ENCODE results near the gene BCKDHB. TPM values are rescaled to one million over a fixed set of nuclear protein-coding genes. Genes with fewer than 3 reads are reported as not detected.

Gene BCKDHB
- total RNA-seq, 1 experiment from 2014 or later = 16.4 TPM

- in situ Hi-C loops (cut with HindIII; ENCODE audit: low pct_unique_long_range_greater_than_20kb, low sequenced_read_pairs) = no loop called here
- H3K36me3 ChIP-seq (ENCODE audit: control insufficient read depth, insufficient read depth, low read length) = no peaks in the 10 kb centered on the region
Observed at GRCh38 chr6:80364149-80364548, 257.7 kb downstream of the BCKDHB start.

DNA sequence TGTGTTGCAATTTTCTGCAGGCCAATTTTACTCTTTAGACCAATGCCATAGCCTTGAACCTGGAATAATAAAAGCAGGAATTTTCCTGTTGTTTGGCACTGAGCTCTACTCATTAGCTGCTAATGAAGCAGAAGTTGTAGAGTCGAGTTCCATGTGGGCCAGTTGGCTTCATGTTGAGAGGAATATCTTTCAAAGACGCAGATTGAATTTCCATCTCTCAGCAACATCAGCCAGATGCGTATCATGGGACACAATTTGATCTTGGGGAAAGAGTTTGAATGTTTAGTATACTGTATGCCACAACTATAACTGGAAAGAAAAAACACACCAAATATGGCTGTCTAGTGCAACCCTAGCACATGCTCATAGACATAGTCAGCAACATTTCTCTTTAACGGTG lies 259.6 kb downstream of the BCKDHB start:
- no peaks in the 10 kb centered on the region for H3K4me1 ChIP-seq (ENCODE audit: control insufficient read depth, insufficient read depth, low read length)

More at GRCh38 chr6:80364149-80364548, 257.7 kb downstream of the BCKDHB start:
- Histone ChIP-seq H3K27ac (ENCODE audit: low read length) (no peak overlapping the region), H3K4me3 (ENCODE audit: low read depth in 2 of 2, low read length in 2 of 2) (no peak overlapping the region), H3K9me3 (ENCODE audit: control insufficient read depth, insufficient read depth, low read depth, low read length) (no peaks in the 10 kb centered on the region), H3K27me3 (ENCODE audit: control insufficient read depth, insufficient read depth, low read length) (no peaks in the 10 kb centered on the region), H3K4me1 (ENCODE audit: control insufficient read depth, insufficient read depth, low read length) (no peaks in the 10 kb centered on the region)
- TF ChIP-seq CTCF (IDR thresholded peaks at IDR 0.05) = no peak
- TF ChIP-seq TCF7L2 (IDR thresholded peaks at IDR 0.05; ENCODE audit: low read depth, low read length) = no peak
- TF ChIP-seq, protein P1, sequence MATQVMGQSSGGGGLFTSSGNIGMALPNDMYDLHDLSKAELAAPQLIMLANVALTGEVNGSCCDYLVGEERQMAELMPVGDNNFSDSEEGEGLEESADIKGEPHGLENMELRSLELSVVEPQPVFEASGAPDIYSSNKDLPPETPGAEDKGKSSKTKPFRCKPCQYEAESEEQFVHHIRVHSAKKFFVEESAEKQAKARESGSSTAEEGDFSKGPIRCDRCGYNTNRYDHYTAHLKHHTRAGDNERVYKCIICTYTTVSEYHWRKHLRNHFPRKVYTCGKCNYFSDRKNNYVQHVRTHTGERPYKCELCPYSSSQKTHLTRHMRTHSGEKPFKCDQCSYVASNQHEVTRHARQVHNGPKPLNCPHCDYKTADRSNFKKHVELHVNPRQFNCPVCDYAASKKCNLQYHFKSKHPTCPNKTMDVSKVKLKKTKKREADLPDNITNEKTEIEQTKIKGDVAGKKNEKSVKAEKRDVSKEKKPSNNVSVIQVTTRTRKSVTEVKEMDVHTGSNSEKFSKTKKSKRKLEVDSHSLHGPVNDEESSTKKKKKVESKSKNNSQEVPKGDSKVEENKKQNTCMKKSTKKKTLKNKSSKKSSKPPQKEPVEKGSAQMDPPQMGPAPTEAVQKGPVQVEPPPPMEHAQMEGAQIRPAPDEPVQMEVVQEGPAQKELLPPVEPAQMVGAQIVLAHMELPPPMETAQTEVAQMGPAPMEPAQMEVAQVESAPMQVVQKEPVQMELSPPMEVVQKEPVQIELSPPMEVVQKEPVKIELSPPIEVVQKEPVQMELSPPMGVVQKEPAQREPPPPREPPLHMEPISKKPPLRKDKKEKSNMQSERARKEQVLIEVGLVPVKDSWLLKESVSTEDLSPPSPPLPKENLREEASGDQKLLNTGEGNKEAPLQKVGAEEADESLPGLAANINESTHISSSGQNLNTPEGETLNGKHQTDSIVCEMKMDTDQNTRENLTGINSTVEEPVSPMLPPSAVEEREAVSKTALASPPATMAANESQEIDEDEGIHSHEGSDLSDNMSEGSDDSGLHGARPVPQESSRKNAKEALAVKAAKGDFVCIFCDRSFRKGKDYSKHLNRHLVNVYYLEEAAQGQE (IDR thresholded peaks at IDR 0.05; ENCODE audit: insufficient read depth in 1 of 2, low read depth in 2 of 2, low read length in 1 of 2) = no peak
- TF ChIP-seq SIN3A (IDR thresholded peaks at IDR 0.05; ENCODE audit: borderline replicate concordance, insufficient read depth, low read depth, low read length) = no peak
- TF ChIP-seq POLR2AphosphoS5 (IDR thresholded peaks at IDR 0.05; ENCODE audit: low read depth, low read length) = no peak
- POLR2A ChIA-PET = no interaction called here
- DNase-seq (ENCODE audit: low read depth, low spot score) = no peak
- CTCF ChIA-PET = no interaction called here
- BruUV-seq (replicated peaks) = no TSS peak
- ATAC-seq = no peak
- intact Hi-C loops (cut with micrococcal nuclease; ENCODE audit: unreplicated experiment) = no loop called here

More for the DNA sequence above, 259.6 kb downstream of the BCKDHB start:
- in situ Hi-C loops (cut with HindIII; ENCODE audit: low pct_unique_long_range_greater_than_20kb, low sequenced_read_pairs) (no loop called here), intact Hi-C loops (cut with micrococcal nuclease; ENCODE audit: unreplicated experiment) (no loop called here)
- H3K36me3 ChIP-seq (ENCODE audit: control insufficient read depth, insufficient read depth, low read length) = no peaks in the 10 kb centered on the region
- no peak for TF ChIP-seq POLR2AphosphoS5 (IDR thresholded peaks at IDR 0.05; ENCODE audit: low read depth, low read length)
- no peak for TF ChIP-seq TCF7L2 (IDR thresholded peaks at IDR 0.05; ENCODE audit: low read depth, low read length)
- no peak for TF ChIP-seq SIN3A (IDR thresholded peaks at IDR 0.05; ENCODE audit: borderline replicate concordance, insufficient read depth, low read depth, low read length)
- no peak for TF ChIP-seq CTCF (IDR thresholded peaks at IDR 0.05)
- TF ChIP-seq, protein P1 (IDR thresholded peaks at IDR 0.05; ENCODE audit: insufficient read depth in 1 of 2, low read depth in 2 of 2, low read length in 1 of 2) = no peak
- ChIA-PET CTCF (no interaction called here), POLR2A (no interaction called here)
- DNase-seq (ENCODE audit: low read depth, low spot score) (no peak), ATAC-seq (no peak)
- H3K9me3 ChIP-seq (ENCODE audit: control insufficient read depth, insufficient read depth, low read depth, low read length) = no peaks in the 10 kb centered on the region
- BruUV-seq (replicated peaks) = no TSS peak
- H3K4me3 ChIP-seq (ENCODE audit: low read depth in 2 of 2, low read length in 2 of 2) = no peak overlapping the region
- no peak overlapping the region for H3K27ac ChIP-seq (ENCODE audit: low read length)
- H3K27me3 ChIP-seq (ENCODE audit: control insufficient read depth, insufficient read depth, low read length) = no peaks in the 10 kb centered on the region
